ENCODE data around the gene UBQLN4. TPM values are rescaled to one million over a fixed set of nuclear protein-coding genes. Genes with fewer than 3 reads are reported as not detected.

Gene UBQLN4
- total and polyA plus RNA-seq, 9 of the 15 experiments (the other 6 are each of a cell fraction or from before 2014, with no cell fraction given), result 13.5 to 65.5 (median 37.0) TPM

DNA sequence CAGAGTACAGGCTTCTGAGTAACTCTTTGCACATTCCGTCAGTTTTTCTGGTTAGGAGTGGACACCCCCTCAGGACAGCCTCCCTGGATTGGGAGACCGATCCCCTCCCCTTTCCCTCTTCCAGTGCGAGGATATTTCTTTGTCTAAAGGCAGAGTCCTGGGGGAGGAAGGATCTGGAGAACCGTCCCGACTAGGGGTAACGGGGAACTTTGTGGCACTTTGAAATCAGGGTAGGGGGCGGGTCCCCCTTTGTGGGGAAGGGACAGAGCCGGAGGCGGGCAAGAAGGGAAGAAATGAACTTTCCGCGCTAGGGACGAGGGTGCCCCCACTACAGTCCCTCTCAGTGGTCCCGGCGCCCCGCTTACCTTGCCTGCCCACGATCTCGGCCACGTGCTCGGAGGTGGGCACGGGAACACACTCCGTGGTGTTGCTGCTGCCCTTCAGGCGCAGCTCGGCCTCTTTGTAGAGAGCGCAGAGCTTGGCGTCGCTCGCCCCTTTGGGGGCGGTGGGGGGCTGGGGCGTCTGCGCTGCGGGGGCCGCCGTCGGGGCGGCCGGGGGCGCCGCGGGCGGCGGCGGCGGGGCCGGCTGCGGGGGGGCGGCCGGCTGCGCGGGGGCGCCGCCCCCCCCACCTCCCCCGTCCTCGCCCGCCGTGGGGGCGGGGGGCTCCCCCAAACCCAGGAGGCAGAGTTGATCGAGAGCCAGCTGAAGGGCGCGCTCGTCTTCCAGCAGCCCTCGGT lies 27.8 kb upstream of the UBQLN4 start:
- Histone ChIP-seq H3K9me1 (ENCODE audit: control insufficient read depth, insufficient read depth, low read length) (peaks cover 2% of the 10 kb centered on the region), H3K4me2 (ENCODE audit: insufficient read depth, low read length) (peak overlapping the region; percentile 85), H2AFZ (ENCODE audit: low read depth, low read length) (peak overlapping the region; percentile 91), H3K79me2 (ENCODE audit: control insufficient read depth, insufficient read depth, low read length) (peaks cover 15% of the 10 kb centered on the region), H3K27me3 (ENCODE audit: control insufficient read depth in 2 of 2, insufficient read depth in 2 of 2, low read length in 2 of 2) (no peaks in the 10 kb centered on the region), H4K20me1 (replicated peaks; ENCODE audit: control insufficient read depth, insufficient read depth, low read length) (no peaks in the 10 kb centered on the region), H3K4me1 (replicated peaks in 1 of 2; ENCODE audit: control insufficient read depth in 2 of 2, insufficient read depth in 2 of 2, low read length in 2 of 2) (peaks cover 13 to 41% of the 10 kb centered on the region in 2 experiments), H3K9ac (ENCODE audit: insufficient read depth in 1 of 2, low read depth in 2 of 2, low read length in 2 of 2) (peak overlapping the region; percentile 73 to 94), H3K9me3 (replicated peaks; ENCODE audit: control insufficient read depth, insufficient read depth, low read depth, low read length) (no peaks in the 10 kb centered on the region), H3K27ac (ENCODE audit: extremely low read depth, low read depth, low read length) (peak overlapping the region; percentile 60; the same call in 2 of the 3 replicates), H3K4me3 (peak overlapping the region; percentile 55), H3K36me3 (ENCODE audit: control insufficient read depth, insufficient read depth, low read length) (peaks cover 16% of the 10 kb centered on the region; the same call in 1 of the 3 replicates)
- BruUV-seq (replicated peaks), result TSS peak; percentile 42
- 10% methylated on average over 16 of the region's 61 CpGs for WGBS (ENCODE audit: insufficient coverage, low coverage, missing lambda C conversion rate)
- FAIRE-seq, result peak; percentile 44
- intact Hi-C loops (cut with micrococcal nuclease), result loop anchor here (10.0 kb wide), 1 partner anchor 283 kb away; the partner anchor contains the start of gene RHBG
- peak in 2 of 4 experiments; percentile 73 to 74 for DNase-seq (ENCODE audit: extremely low read depth in 1 of 4, low spot score in 3 of 4)
- no peak for ATAC-seq
- ChIA-PET POLR2A (no interaction called here), CTCF (ENCODE audit: low intra/inter-chr PET ratio) (no interaction called here)
- in situ Hi-C loops (cut with MboI), result no loop called here
- TF ChIP-seq ZNF583 (CRISPR knock-in tag; IDR thresholded peaks at IDR 0.05) (no peak), XRCC4 (IDR thresholded peaks at IDR 0.05; ENCODE audit: extremely low read depth, insufficient read depth, insufficient read length) (no peak), RBBP5 (IDR thresholded peaks at IDR 0.05; ENCODE audit: borderline replicate concordance, insufficient read depth, low read length, poor library complexity, severe bottlenecking) (peak; percentile 21), E2F6 (IDR thresholded peaks at IDR 0.05; ENCODE audit: borderline replicate concordance in 1 of 2, extremely low read depth in 1 of 2, insufficient read depth in 1 of 2, insufficient read length in 1 of 2, low read depth in 1 of 2, low read length in 1 of 2, poor library complexity in 1 of 2, severe bottlenecking in 1 of 2) (peak; percentile 66 to 67), ZNF431 (CRISPR knock-in tag; IDR thresholded peaks at IDR 0.05) (peak; percentile 24; the same call in 1 of the 2 replicates), MYC (IDR thresholded peaks at IDR 0.05; ENCODE audit: low read depth, low read length) (peak; percentile 71), MYC (CRISPR knock-in tag; IDR thresholded peaks at IDR 0.05; ENCODE audit: borderline replicate concordance, low read depth) (no peak), ZNF696 (CRISPR knock-in tag; conservative IDR thresholded peaks at IDR 0.05) (no peak), ZNF740 (CRISPR knock-in tag; IDR thresholded peaks at IDR 0.05) (0 out of 2 replicates have a peak, but pooled peaks have one; percentile 47), ZNF740 (tag; IDR thresholded peaks at IDR 0.05) (peak in 1 of 2 experiments; percentile 32; a peak in 1 of 4 replicates)
- TF ChIP-seq, protein P1, sequence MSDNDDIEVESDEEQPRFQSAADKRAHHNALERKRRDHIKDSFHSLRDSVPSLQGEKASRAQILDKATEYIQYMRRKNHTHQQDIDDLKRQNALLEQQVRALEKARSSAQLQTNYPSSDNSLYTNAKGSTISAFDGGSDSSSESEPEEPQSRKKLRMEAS (CRISPR knock-in tag; IDR thresholded peaks at IDR 0.05), result peak; percentile 85
- TF ChIP-seq, protein P2, sequence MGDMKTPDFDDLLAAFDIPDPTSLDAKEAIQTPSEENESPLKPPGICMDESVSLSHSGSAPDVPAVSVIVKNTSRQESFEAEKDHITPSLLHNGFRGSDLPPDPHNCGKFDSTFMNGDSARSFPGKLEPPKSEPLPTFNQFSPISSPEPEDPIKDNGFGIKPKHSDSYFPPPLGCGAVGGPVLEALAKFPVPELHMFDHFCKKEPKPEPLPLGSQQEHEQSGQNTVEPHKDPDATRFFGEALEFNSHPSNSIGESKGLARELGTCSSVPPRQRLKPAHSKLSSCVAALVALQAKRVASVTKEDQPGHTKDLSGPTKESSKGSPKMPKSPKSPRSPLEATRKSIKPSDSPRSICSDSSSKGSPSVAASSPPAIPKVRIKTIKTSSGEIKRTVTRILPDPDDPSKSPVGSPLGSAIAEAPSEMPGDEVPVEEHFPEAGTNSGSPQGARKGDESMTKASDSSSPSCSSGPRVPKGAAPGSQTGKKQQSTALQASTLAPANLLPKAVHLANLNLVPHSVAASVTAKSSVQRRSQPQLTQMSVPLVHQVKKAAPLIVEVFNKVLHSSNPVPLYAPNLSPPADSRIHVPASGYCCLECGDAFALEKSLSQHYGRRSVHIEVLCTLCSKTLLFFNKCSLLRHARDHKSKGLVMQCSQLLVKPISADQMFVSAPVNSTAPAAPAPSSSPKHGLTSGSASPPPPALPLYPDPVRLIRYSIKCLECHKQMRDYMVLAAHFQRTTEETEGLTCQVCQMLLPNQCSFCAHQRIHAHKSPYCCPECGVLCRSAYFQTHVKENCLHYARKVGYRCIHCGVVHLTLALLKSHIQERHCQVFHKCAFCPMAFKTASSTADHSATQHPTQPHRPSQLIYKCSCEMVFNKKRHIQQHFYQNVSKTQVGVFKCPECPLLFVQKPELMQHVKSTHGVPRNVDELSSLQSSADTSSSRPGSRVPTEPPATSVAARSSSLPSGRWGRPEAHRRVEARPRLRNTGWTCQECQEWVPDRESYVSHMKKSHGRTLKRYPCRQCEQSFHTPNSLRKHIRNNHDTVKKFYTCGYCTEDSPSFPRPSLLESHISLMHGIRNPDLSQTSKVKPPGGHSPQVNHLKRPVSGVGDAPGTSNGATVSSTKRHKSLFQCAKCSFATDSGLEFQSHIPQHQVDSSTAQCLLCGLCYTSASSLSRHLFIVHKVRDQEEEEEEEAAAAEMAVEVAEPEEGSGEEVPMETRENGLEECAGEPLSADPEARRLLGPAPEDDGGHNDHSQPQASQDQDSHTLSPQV (IDR thresholded peaks at IDR 0.05), result 0 out of 2 replicates have a peak, but pooled peaks have one; percentile 24
